Fibroblast of skin of left quadriceps (primary cell): ENCODE results near the gene OMD.
"Not testable (repeated sequence)": the region's sequence is repeated elsewhere in the genome, so short reads cannot be mapped to it uniquely, and the experiment has no call there.

Source experiments
- DNase-seq, 2 experiments: peaks; one replicate each; pipeline ENCODE4 v3.0.0-alpha.2; 2013; ENCODE audit warnings: low read depth in 2 of 2

The OMD gene

GRCh38 chr9:92414566-92414965 is 9.7 kb downstream of the OMD start:
- no peak for DNase-seq

GRCh38 chr9:92411157-92411556 is 13.1 kb downstream of the OMD start:
- not testable (repeated sequence) for DNase-seq

DNA sequence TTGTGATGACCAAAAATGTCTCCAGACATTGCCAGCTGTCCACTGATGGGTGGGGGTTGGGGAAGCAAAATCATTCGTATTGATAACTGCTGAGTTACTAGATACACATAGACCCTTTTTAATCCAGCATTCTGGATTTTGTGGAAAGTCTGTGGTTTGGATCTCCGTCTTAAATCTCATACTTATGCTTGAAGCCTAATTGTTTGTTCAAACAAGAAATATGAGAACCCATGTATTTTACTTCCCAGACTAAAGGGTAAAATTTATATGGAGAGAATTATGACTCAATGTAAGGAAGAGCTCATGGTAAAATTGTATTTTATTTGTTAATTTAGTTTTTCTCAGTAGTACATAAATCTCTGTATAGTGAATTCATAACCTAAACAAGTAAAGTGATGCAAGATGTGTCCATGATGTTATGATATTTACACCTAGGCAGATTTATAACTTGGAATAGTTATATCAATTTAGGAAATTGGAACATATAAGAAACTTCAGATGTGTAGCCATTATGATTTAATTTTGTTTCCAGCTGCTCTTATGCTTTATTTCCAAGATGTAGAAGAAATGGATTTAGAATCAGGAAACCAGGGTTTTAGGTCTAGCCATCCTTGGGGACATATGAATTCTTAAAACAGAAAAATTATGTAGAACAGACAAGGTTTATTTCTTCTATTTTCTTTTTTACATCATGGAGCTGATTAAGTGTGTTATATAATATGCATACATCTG is 15.4 kb downstream of the OMD start:
- DNase-seq, result no peak

DNA sequence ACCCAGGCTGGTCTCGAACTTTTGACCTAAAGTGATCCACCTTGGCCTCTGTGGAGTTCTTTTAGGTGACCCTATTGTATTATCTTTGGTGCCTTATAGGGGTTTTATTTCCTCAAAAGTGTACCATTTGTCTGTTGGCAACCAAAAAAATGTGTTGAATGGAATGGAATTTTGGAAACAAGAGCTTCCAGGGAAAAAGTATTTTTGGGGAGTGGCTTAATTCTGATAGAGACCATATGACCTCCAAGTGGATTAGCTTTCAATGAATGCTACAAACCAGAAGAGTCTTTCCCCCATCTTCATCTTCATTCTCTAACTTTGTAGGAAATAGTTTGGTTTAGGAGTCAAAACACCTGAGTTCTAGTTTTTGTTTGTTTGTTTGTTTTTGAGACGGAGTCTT is 16.5 kb downstream of the OMD start:
- no peak for DNase-seq

- DNase-seq, result no peak
Measured at GRCh38 chr9:92406477-92406876, 17.8 kb downstream of the OMD start.

DNA sequence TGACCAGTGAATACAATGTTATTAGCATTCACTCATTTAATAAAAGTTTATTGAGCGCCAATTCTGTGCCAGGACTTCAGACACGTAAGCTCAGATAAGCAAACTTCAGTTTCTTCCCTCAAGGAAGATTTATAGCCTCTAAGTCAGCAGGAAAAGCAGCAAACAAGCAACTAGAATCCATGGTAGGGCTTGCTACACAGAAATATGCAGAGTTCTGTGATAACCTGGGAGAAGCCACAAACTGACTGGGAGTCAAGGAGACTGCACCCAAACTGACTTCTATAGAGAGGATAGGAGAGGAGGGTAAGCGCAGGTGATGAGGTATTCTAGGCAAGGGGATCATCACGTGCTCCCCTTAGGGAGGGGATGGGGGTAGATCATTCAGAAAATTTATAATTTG is 18.5 kb downstream of the OMD start:
- DNase-seq, result no peak

DNA sequence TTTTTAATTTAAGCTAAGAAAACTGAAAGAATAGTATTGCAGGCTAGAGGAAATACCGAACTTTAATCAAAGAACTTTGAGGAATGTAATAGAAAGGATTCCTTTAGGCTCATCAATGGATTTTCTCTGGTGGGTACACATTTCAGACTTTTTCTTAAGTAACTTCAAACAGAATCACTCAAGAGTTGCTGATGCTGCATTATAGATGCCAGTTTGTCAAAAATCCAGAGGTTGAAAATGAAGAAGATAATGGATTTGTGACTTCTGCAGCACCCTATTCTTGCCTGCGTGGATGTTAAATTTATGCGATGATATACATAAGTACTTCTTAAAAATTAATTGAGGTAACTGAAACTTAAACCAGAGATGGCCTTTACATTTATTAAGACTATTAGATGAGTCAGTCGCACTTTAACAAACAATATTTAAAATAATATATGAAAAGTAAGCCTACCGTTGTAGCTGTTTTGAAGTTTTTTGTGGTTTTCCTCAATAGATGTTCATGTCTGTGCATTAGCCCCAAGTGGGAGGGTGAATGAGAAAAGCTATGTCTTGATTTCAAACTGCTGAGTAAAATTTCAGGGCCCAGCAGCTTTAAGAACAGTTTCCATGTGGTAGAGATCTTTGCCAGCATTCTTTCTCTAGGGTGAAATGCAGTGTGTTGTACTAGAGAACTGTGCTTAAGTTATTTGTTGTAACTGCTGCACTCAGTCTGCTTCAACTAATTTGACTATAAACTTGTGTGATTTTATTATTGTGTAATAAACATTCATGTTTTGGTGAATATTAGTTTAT is 20.0 kb downstream of the OMD start, which contains the start of gene OGN:
OGN (minus strand) TSS at position 537 of the 795 bp plus-strand sequence. CDS start 1,171 bp downstream, outside the sequence.
- DNase-seq, result no peak

- no peak for DNase-seq
Measured at GRCh38 chr9:92402826-92403745, 21.2 kb downstream of the OMD start.

DNA sequence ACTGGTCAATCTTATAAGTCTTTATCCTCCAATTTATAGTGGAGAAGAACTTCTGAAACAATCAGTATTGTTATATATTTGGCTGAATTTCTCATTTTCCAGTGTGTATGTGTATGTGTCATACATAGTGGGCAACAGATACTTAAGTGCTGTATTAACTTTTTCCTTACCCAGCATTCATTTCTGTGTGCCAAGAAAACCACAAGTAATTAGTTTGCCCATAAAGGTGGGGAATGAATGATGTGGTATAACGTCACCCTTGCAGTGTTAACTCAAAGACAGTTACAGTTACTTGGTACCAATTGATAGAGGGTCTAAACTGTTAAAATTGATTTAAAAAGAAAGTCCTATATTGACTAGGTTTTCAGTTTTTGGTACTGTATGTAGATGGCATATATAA is 21.9 kb downstream of the OMD start:
- no peak for DNase-seq

GRCh38 chr9:92397853-92398252 is 26.4 kb downstream of the OMD start:
- DNase-seq, result no peak

- DNase-seq, result no peak
Measured at GRCh38 chr9:92395617-92396016, 28.7 kb downstream of the OMD start.

DNA sequence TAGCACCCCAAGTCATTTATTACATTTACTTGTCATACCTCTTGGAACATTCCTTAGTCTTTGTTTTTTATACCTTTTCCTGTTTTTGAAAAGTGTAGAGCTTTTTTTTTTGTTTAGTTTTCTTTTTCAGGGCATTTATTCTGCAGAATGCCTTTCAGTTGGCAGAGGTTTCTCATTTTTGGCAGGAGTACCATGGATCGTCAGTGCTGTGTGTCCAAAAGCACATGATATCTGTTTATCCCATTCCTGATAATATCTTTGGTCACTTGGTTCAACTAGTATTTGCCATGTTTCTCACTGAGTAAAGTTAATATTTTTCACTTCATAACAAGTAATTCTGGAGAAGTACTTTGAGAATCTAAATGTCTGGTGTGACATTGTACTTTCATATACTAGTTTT is 30.6 kb downstream of the OMD start:
- no peak for DNase-seq

DNA sequence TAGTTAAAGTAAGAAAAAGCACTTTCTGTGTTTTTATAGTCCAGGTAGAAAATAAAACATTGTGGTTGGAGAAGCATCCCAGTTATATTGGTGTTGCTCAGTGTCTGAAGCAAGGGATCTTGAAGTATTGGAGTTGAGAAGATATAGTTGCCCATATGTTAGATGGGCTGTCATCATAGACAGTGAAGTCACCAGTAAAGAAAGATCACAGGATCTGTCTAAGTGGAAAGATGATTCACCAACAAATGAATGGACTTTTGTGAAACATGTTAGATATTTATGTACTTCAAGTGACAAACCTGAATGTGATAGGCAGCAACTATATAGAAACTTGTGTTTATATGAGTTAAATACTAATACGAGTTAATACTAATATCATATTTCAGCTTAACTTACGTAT is 31.6 kb downstream of the OMD start:
- no peak for DNase-seq

DNA sequence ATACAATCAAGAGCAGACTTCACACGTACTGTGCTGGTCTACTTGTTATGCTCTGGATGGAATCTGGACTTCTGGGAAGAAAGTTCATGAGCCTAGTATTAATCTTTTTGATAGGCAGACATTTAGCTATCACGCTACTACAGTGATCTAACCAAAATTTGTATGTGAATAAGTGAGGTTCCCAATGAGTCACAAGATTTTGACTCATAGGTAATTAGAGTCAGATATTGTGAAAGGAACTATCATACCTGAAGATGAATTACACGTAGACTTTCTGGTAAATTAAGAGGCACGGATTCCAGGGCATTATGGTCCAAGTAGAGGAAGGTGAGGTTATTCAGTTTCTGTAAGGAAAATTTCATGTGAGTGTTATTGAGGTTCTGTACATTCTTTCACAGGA is 38.3 kb downstream of the OMD start:
- no peak for DNase-seq

- DNase-seq, result no peak
Measured at GRCh38 chr9:92385477-92385876, 38.8 kb downstream of the OMD start.

DNA sequence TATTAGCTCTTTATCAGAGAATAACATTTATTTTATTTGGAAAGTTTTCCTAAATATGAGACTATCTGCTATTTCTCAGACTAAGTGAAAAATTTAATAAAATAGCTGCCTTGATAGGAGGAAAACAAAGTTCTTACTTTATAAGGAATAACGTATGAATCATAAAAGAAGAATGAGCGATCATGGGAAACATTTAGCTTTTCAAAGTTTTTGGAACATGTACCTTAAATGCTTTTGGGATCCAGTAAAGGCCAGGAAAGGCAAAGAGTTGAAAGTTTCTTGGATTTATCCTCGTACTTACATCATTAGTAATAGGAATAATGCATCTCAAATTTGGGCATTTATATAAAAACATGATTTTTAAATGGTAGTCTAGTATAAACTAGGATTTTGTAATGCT is 39.3 kb downstream of the OMD start:
- no peak for DNase-seq

- DNase-seq, result no peak
Measured at GRCh38 chr9:92384375-92384774, 39.9 kb downstream of the OMD start.

- no peak for DNase-seq
Measured at GRCh38 chr9:92381775-92382174, 42.5 kb downstream of the OMD start.

DNA sequence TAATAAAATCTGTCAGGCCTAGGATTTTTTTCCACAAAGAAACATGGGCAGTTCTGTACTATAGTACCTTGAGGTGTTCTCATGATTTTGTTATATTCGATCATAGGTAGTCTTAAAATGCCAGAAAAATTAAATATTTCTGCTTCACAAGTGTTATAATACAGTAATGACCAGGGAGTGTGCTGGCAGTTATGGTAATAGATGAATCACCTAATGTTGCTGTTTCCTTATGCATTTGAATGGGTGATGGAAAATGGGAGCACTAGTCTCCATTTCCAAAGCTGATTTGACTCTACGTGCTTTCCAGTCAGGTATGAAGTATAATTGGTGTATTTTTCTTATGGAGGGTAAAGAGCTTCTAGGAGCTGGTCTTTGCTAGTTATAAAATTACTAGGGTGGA is 43.7 kb downstream of the OMD start:
- no peak for DNase-seq

DNA sequence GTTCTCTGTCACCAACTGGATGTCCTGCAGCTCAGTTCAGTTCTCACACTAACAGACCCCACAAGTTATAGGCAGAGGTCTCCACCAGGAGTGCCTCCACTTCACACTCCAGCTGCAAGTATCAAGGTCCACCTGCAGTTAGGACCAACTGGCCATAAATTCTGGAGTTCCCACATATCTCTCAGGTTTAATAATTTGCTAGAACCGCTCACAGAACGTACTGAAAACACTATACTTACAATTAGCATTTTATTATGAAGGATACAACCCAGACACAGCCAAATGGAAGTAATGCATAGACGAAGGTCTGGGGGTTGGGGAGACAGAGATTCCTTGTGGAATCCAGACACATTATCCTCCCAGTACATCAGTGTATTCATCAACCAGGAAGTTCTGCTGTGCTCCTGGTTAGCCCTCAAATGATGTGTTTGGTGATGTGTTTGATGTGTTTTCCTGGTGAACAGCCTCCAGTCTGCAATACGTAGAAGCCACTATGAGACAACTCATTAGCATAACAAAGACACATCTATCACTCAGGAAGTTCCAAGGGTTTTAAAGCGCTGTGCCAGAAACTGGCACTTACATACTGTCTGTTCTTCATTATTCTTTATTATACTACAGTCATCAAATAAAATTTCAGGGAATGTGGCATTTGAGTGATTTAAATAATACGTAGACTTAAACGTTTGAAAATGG is 45.3 kb downstream of the OMD start:
- DNase-seq, result peak; percentile 52 to 53

DNA sequence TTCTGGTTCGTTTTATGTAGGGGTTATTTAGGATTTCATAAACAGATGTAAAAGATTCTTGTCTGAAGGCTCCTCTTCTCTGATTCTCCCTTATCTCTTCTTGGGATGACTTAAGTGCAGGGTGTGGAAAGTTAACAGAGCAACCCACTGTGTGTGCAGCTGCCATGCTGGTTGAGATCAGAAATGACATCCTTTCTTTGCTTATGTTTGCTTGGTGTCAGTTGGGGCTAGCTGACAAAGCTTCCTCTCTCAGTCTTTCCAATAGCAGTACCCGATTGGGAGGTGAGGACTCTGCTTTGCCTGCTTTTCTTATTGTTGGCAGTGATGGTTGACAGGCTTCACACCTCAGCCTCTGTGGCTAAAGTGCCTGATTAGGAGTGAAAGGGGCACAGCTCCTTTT is 46.4 kb downstream of the OMD start:
- DNase-seq, result no peak

GRCh38 chr9:92373167-92373566 is 51.1 kb downstream of the OMD start:
- no peak for DNase-seq
